ENCODE data around the gene WDR47. TPM values are rescaled to one million over a fixed set of nuclear protein-coding genes. Genes with fewer than 3 reads are reported as not detected.

Gene WDR47
- total RNA-seq, 1 experiment from 2014 or later, result 6.6 TPM

GRCh38 chr1:108963052-108963686, 78.7 kb downstream of the WDR47 start, which contains the start of gene CLCC1:
Gene CLCC1, minus strand, starts transcription at chr1:108963484. Its CDS starts 13,047 bp downstream, at chr1:108950437.
- no CpG with 5 or more reads among the region's 72 CpGs for WGBS (ENCODE audit: extremely low coverage, insufficient read length, low lambda C conversion rate)
- H3T11ph ChIP-seq (ENCODE audit: low read length), result no peak within 1 kb of the TSS

More at GRCh38 chr1:108963052-108963686, 78.7 kb downstream of the WDR47 start, which contains the start of gene CLCC1:
- Mint-ChIP-seq H3K4me1 (peaks cover 5 to 11% of the 10 kb centered on the region in 2 experiments), H3K36me3 (ENCODE audit: insufficient read depth in 1 of 3, low read depth in 3 of 3) (peaks cover 0 to 10% (median 0%) of the 10 kb centered on the region in 3 experiments; a peak in 3 of 7 replicates), H3K27ac (peak within 1 kb of the TSS in 2 of 3 experiments; percentile 86 to 89; a peak in 3 of 7 replicates), H3K27me3 (ENCODE audit: low read depth) (0 out of 2 replicates have a peak, but pooled peaks cover 5% of the 10 kb centered on the region), H3K9me3 (no peaks in the 10 kb centered on the region), H3K4me3 (peak within 1 kb of the TSS; percentile 75 to 88)
- no peak within 1 kb of the TSS for H3K4ac ChIP-seq (ENCODE audit: low read depth, low read length)
- no peak within 1 kb of the TSS for H2BK12ac ChIP-seq (ENCODE audit: insufficient read length, low read depth, low read length)
- no peak within 1 kb of the TSS for H2BK15ac ChIP-seq (ENCODE audit: low read depth, low read length)
- no peak within 1 kb of the TSS for H2AK5ac ChIP-seq (ENCODE audit: insufficient read length, low read length)
- no peak within 1 kb of the TSS for H2AFZ ChIP-seq (ENCODE audit: low read length)
- H4K5ac ChIP-seq (ENCODE audit: insufficient read length, low read depth, low read length), result no peak within 1 kb of the TSS
- no peak within 1 kb of the TSS for H4K91ac ChIP-seq (ENCODE audit: insufficient read length, low read depth, low read length)
- H3K79me1 ChIP-seq (ENCODE audit: insufficient read depth, low read depth, low read length, poor library complexity, severe bottlenecking), result no peaks in the 10 kb centered on the region
- H3K79me2 ChIP-seq (ENCODE audit: insufficient read depth, low read length), result peaks cover 2% of the 10 kb centered on the region; the same call in 1 of the 2 replicates
- H4K20me1 ChIP-seq (ENCODE audit: control insufficient read depth, insufficient read depth, insufficient read length), result no peaks in the 10 kb centered on the region
- H3K23ac ChIP-seq (ENCODE audit: insufficient read length, low read depth, low read length), result no peak within 1 kb of the TSS
- TF ChIP-seq, protein P1, sequence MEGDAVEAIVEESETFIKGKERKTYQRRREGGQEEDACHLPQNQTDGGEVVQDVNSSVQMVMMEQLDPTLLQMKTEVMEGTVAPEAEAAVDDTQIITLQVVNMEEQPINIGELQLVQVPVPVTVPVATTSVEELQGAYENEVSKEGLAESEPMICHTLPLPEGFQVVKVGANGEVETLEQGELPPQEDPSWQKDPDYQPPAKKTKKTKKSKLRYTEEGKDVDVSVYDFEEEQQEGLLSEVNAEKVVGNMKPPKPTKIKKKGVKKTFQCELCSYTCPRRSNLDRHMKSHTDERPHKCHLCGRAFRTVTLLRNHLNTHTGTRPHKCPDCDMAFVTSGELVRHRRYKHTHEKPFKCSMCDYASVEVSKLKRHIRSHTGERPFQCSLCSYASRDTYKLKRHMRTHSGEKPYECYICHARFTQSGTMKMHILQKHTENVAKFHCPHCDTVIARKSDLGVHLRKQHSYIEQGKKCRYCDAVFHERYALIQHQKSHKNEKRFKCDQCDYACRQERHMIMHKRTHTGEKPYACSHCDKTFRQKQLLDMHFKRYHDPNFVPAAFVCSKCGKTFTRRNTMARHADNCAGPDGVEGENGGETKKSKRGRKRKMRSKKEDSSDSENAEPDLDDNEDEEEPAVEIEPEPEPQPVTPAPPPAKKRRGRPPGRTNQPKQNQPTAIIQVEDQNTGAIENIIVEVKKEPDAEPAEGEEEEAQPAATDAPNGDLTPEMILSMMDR (conservative IDR thresholded peaks at IDR 0.05), result no peak
- H4K8ac ChIP-seq (replicated peaks; ENCODE audit: insufficient read length, low read depth, low read length), result no peak within 1 kb of the TSS
- no peaks in the 10 kb centered on the region for H3K23me2 ChIP-seq (ENCODE audit: insufficient read length, low read depth, low read length, poor library complexity, severe bottlenecking)
- no peaks in the 10 kb centered on the region for H3K27me3 ChIP-seq (ENCODE audit: insufficient read depth, low read length)
- H3K18ac ChIP-seq (ENCODE audit: insufficient read length, low read depth, low read length), result peak within 1 kb of the TSS; percentile 28
- no peaks in the 10 kb centered on the region for H3K9me3 ChIP-seq (ENCODE audit: control insufficient read depth, low read depth, low read length)
- no peaks in the 10 kb centered on the region; the same call in none of the 2 replicates for H3K4me1 ChIP-seq (ENCODE audit: insufficient read depth, low read length)
- no peak within 1 kb of the TSS for H3K27ac ChIP-seq (ENCODE audit: insufficient read length, low read depth, low read length)
- no peak within 1 kb of the TSS for H3K56ac ChIP-seq (ENCODE audit: insufficient read length, low read depth, low read length)
- H3K9ac ChIP-seq (ENCODE audit: extremely low read depth, insufficient read length, low read length), result peak within 1 kb of the TSS; percentile 60
- peak within 1 kb of the TSS; percentile 53 for H2BK120ac ChIP-seq (ENCODE audit: low read depth, low read length, poor library complexity, severe bottlenecking)
- no peak within 1 kb of the TSS for H2BK20ac ChIP-seq (ENCODE audit: low read depth, low read length, poor library complexity, severe bottlenecking)
- H3K4me2 ChIP-seq (ENCODE audit: insufficient read depth, insufficient read length, low read length), result peak within 1 kb of the TSS; percentile 66
- DNase-seq, result peak; percentile 92
- H3K14ac ChIP-seq (ENCODE audit: insufficient read depth, low read length), result peak within 1 kb of the TSS; percentile 55
- H2BK5ac ChIP-seq (ENCODE audit: insufficient read length, low read length), result no peak within 1 kb of the TSS
